Liver (tissue), 3 donors: ENCODE results near the gene DACH1.

Source experiments
- EGR1 ChIP-seq, 2 donors: IDR thresholded peaks; 2 replicates each; pipeline ENCODE4 v1.6.1; 2016 to 2018; ENCODE audit warnings: antibody characterized with exemption in 2 of 2, low read depth in 2 of 2
- GABPA ChIP-seq, 2 donors: IDR thresholded peaks in 1 of 2; conservative IDR thresholded peaks in 1 of 2; 2 replicates each; pipeline ENCODE4 v1.6.1; 2016; ENCODE audit warnings: antibody characterized with exemption in 2 of 2, mild to moderate bottlenecking in 1 of 2, moderate library complexity in 1 of 2
- MAX ChIP-seq: IDR thresholded peaks from 2 replicates; pipeline ENCODE4 v1.6.1; 2016; ENCODE audit warnings: antibody characterized with exemption
- TF ChIP-seq, protein P1 (sequence below): fragments of 150-350 bp; IDR thresholded peaks from 2 replicates; pipeline ENCODE4 v1.5.1; 2017; ENCODE audit warnings: improper control_type of control experiment, low read depth, low read length; ENCODE audit not compliant: missing input control
- donor health status: healthy.
- donor health status: healthy.

- TF ChIP-seq GABPA (IDR thresholded peaks at IDR 0.05 in 1 of 2, conservative IDR thresholded peaks at IDR 0.05 in 1 of 2) (no peak), EGR1 (IDR thresholded peaks at IDR 0.05; ENCODE audit: low read depth in 2 of 2) (no peak), MAX (no peak)
- TF ChIP-seq, protein P1, sequence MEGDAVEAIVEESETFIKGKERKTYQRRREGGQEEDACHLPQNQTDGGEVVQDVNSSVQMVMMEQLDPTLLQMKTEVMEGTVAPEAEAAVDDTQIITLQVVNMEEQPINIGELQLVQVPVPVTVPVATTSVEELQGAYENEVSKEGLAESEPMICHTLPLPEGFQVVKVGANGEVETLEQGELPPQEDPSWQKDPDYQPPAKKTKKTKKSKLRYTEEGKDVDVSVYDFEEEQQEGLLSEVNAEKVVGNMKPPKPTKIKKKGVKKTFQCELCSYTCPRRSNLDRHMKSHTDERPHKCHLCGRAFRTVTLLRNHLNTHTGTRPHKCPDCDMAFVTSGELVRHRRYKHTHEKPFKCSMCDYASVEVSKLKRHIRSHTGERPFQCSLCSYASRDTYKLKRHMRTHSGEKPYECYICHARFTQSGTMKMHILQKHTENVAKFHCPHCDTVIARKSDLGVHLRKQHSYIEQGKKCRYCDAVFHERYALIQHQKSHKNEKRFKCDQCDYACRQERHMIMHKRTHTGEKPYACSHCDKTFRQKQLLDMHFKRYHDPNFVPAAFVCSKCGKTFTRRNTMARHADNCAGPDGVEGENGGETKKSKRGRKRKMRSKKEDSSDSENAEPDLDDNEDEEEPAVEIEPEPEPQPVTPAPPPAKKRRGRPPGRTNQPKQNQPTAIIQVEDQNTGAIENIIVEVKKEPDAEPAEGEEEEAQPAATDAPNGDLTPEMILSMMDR: no peak
Observed at GRCh38 chr13:71882120-71882519, 15.1 kb upstream of the DACH1 start.
